Muscle layer of colon (tissue), 2 donors: ENCODE data around the gene PEX6.

Experiments
- H3K27ac ChIP-seq: one replicate; pipeline ENCODE4 v1.7.0; 2013; ENCODE audit warnings: low read depth, mild to moderate bottlenecking, low read length, moderate library complexity
- H3K27me3 ChIP-seq, 2 donors: one replicate each; pipeline ENCODE4 v1.7.0; 2013; ENCODE audit warnings: low read length in 2 of 2, mild to moderate bottlenecking in 2 of 2; ENCODE audit not compliant: insufficient read depth in 2 of 2, control insufficient read depth in 1 of 2
- H3K36me3 ChIP-seq: one replicate; pipeline ENCODE4 v1.7.0; 2013; ENCODE audit warnings: mild to moderate bottlenecking, low read length; ENCODE audit not compliant: insufficient read depth
- H3K4me1 ChIP-seq: one replicate; pipeline ENCODE4 v1.7.0; 2013; ENCODE audit warnings: mild to moderate bottlenecking, low read length; ENCODE audit not compliant: insufficient read depth
- H3K4me3 ChIP-seq, 2 donors: one replicate each; pipeline ENCODE4 v1.7.0; 2013; ENCODE audit warnings: low read length in 2 of 2, low read depth in 1 of 2, mild to moderate bottlenecking in 1 of 2, moderate library complexity in 1 of 2
- H3K9ac ChIP-seq: one replicate; pipeline ENCODE4 v1.7.0; 2013; ENCODE audit warnings: low read length
- H3K9me3 ChIP-seq: one replicate; pipeline ENCODE4 v1.7.0; 2013; ENCODE audit warnings: mild to moderate bottlenecking, low read length
- donor health status: abdominal sarcoma.
- donor health status: Adenocarcinoma of cecum.

Gene PEX6

GRCh38 chr6:42971746-42972327 lies 7.1 kb downstream of the PEX6 start:
- Histone ChIP-seq H3K4me1 (peaks cover 2% of the 10 kb centered on the region), H3K27ac (no peak overlapping the region), H3K9me3 (no peaks in the 10 kb centered on the region), H3K9ac (no peak overlapping the region), H3K4me3 (no peak overlapping the region), H3K36me3 (peaks cover 23% of the 10 kb centered on the region), H3K27me3 (no peaks in the 10 kb centered on the region)

DNA sequence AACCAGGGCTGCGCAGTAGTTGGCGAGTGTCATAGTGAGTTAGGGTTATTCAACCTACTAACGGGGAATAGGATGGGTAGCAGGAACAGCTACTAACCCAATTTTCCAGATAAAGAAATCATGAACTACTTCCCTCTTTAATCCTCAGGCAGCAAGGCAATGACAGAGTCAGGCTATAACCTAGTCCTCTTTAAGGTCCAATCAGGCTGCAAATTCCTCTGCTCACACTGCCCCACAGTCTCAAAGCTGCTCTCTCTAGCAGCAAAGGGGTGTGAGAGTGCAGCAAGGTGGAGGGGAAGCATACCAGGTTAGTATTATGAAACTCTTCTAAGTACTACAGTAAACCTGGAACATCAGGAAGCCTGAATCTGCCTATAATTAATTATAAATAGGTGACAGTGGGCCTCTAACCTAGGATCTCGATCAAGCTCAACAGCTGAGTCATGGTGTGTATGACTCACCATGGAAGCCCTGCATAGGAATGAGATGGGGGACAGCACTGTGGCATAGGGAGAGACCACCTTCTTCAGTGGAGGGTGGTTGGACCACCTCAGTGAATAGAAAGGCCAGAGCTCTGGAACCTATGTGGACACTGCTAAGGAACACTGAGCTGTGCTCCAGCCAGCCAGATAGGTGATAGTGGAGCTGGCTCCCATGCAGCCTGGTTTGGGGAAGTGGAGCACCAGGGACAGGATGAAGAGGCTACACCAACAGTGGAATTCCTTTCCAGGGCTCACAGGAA lies 7.9 kb downstream of the PEX6 start:
- Histone ChIP-seq H3K4me1 (no peaks in the 10 kb centered on the region), H3K9ac (no peak overlapping the region), H3K27me3 (no peaks in the 10 kb centered on the region), H3K27ac (no peak overlapping the region), H3K9me3 (no peaks in the 10 kb centered on the region), H3K4me3 (no peak overlapping the region), H3K36me3 (peaks cover 31% of the 10 kb centered on the region)

DNA sequence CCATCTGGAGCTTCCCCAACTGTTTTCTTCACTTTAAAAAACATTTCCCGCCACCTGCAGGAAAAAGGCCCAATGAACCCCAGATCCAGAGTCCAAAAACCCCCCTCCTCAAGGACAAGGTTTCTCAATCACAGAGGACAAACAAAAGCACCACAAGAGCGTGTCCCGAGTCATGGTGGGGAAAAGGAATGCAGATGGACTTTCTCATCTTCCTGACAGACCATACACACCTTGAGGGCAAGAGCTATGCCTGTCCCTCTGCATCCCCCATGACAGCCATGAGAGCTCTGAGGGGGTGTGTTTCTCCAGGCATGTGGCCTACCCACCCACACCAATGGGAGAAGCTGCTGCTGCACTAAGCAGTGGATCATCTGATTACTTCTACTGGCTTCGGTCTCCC lies 9.0 kb downstream of the PEX6 start:
- H3K36me3 ChIP-seq: peaks cover 40% of the 10 kb centered on the region
- H3K9me3 ChIP-seq: no peaks in the 10 kb centered on the region
- H3K27me3 ChIP-seq: no peaks in the 10 kb centered on the region

GRCh38 chr6:42969431-42969830 lies 9.6 kb downstream of the PEX6 start:
- Histone ChIP-seq H3K4me3 (no peak overlapping the region), H3K4me1 (no peaks in the 10 kb centered on the region), H3K27ac (no peak overlapping the region), H3K27me3 (no peaks in the 10 kb centered on the region), H3K36me3 (peaks cover 45% of the 10 kb centered on the region), H3K9me3 (no peaks in the 10 kb centered on the region), H3K9ac (no peak overlapping the region)

More for the DNA sequence above, 9.0 kb downstream of the PEX6 start:
- Histone ChIP-seq H3K27ac (no peak overlapping the region), H3K4me1 (no peaks in the 10 kb centered on the region), H3K4me3 (no peak overlapping the region), H3K9ac (no peak overlapping the region)

DNA sequence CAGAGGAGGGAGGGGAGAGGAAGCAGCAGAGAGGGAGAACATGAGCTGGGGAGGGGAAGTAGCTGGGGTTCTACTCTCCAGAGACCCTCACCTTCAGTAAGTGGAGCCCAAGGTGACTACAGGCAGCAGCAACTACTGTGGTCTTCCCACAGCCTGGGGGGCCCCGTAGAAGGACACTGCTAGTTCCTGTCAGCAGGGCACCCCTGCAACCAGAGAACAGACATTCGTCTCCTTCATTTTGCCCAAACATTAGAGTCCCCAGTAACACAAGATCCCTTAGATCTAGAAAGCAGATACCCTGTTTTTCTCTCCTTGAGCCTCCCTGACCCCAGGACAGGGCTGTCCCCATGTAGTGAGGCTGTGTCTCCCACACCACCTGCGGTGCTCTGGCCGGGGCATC lies 10.2 kb downstream of the PEX6 start:
- Histone ChIP-seq H3K27me3 (no peaks in the 10 kb centered on the region), H3K4me1 (no peaks in the 10 kb centered on the region), H3K9ac (no peak overlapping the region), H3K27ac (no peak overlapping the region), H3K36me3 (peaks cover 49% of the 10 kb centered on the region), H3K9me3 (no peaks in the 10 kb centered on the region), H3K4me3 (no peak overlapping the region)

- Histone ChIP-seq H3K36me3 (peaks cover 48% of the 10 kb centered on the region), H3K4me3 (no peak overlapping the region), H3K4me1 (no peaks in the 10 kb centered on the region), H3K27ac (no peak overlapping the region), H3K9ac (no peak overlapping the region), H3K9me3 (no peaks in the 10 kb centered on the region), H3K27me3 (no peaks in the 10 kb centered on the region)
Observed at GRCh38 chr6:42968126-42968701, 10.8 kb downstream of the PEX6 start.

GRCh38 chr6:42967228-42967627 lies 11.8 kb downstream of the PEX6 start:
- Histone ChIP-seq H3K9ac (no peak overlapping the region), H3K36me3 (peaks cover 48% of the 10 kb centered on the region), H3K4me3 (no peak overlapping the region), H3K27ac (no peak overlapping the region), H3K27me3 (no peaks in the 10 kb centered on the region), H3K9me3 (no peaks in the 10 kb centered on the region), H3K4me1 (no peaks in the 10 kb centered on the region)

DNA sequence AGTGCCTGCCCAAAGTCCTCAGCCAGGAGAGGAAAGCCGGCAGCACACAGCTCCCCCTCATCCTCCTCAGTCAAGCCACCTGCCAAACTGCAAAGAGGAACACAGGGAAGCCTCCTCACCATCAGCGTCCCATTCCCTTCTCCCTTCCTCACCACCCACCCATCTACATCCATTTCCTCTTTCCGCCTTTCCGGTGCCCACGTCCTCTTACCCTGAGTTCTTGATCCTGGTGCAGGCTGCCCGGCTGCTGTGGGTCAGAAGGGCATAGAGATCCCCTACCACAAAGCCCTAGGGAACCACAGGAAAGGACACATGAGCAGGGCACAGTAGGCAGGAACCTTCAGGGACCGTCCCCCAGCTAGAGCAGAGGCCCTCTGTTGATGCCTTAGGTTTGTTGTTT lies 12.4 kb downstream of the PEX6 start:
- peaks cover 48% of the 10 kb centered on the region for H3K36me3 ChIP-seq
- H3K27ac ChIP-seq: no peak overlapping the region
- no peaks in the 10 kb centered on the region for H3K4me1 ChIP-seq
- H3K9me3 ChIP-seq: no peaks in the 10 kb centered on the region
- H3K4me3 ChIP-seq: no peak overlapping the region
- no peaks in the 10 kb centered on the region for H3K27me3 ChIP-seq
- no peak overlapping the region for H3K9ac ChIP-seq

DNA sequence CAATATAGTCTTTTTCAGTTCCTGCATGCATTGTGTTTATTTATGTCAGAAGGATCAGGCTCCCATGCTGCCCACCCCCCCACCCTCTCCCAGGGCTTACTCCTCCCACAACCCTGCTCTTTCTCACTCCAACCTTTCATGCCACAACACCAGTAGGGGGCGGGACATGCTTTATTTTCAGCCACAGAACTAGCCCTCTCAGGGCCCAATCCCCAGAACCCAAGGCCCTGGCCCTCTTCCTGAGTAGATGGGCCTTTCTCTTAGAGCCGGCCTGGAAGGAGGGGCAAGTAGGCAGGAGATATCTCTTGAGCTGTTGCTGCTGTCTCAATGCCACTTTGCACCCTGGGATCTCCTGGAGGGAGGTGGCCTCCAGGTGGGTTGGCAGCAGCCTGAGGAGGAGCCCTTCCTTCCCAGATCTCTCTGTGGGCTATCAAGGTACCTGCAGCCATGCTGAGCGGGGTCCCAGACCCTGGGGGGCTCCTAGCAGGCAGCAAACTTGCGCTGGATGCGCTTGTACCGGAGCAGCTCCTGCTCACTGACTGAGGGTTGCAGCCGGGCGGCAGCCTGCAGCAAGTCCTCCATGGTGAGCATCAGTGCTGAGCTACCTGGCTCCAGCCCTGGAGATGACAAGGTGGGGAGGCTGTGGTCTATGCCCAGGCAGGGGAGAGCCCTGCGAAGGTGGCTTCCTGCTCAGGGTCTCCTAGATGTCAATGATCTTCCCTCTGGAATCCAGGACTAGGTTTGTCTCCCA lies 15.0 kb downstream of the PEX6 start:
- H3K27ac ChIP-seq: no peak overlapping the region
- H3K9ac ChIP-seq: no peak overlapping the region
- no peaks in the 10 kb centered on the region for H3K9me3 ChIP-seq
- peaks cover 0 to 4% of the 10 kb centered on the region in 2 donors for H3K27me3 ChIP-seq
- H3K4me3 ChIP-seq: no peak overlapping the region
- H3K4me1 ChIP-seq: peaks cover 11% of the 10 kb centered on the region
- peaks cover 41% of the 10 kb centered on the region for H3K36me3 ChIP-seq

DNA sequence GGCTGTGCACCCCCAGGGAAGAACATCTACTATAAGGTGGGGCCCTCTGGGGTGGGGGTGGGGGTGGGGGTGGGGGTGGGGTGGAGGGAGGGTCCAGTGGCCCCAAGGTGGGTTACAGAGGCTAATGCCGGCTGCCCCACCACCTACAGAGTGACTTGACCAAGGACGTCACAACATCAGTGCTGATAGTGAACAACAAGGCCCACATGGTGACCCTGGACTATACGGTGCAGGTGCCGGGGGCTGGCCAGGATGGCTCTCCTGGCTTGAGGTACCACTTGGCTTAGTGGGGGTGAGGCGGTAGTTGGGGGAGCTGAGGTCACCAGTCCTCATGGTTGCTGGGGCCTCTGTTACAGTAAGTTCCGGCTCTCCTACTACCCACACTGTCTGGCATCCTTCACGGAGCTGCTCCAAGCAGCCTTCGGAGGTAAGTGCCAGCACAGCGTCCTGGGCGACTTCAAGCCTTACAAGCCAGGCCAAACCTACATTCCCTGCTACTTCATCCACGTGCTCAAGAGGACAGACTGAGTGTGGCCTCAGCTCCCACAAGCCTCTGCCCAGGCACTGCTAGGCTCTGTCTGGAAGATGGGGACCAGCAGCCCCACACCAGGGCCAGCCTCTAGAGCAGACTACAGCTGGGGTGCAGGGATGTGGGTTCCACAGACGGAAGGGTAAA lies 15.7 kb downstream of the PEX6 start:
- H3K27me3 ChIP-seq: peaks cover 0 to 4% of the 10 kb centered on the region in 2 donors
- H3K36me3 ChIP-seq: peaks cover 34% of the 10 kb centered on the region
- no peak overlapping the region for H3K9ac ChIP-seq
- H3K4me1 ChIP-seq: peaks cover 11% of the 10 kb centered on the region
- no peak overlapping the region for H3K27ac ChIP-seq
- H3K9me3 ChIP-seq: no peaks in the 10 kb centered on the region
- no peak overlapping the region for H3K4me3 ChIP-seq
